H4 (cell line): ENCODE data around the gene ARL10. TPM values are rescaled to one million over a fixed set of nuclear protein-coding genes. Genes with fewer than 3 reads are reported as not detected.
A peak's percentile ranks its signal among the peaks of the same experiment; 100 is the strongest.

Experiments used
- DNase-seq: peaks from one replicate; pipeline ENCODE4 v3.0.0-alpha.2; 2015; ENCODE audit warnings: low spot score
- total RNA-seq: library from RNA; depleted of rRNA; stranded (reverse); fragments of >200 nt; shearing (Covaris generic); gene quantifications from 2 replicates; pipeline ENCODE4 v1.2.3, GENCODE V29; 2014

Gene ARL10
- total RNA-seq, 1 experiment from 2014 or later: not detected

- no peak for DNase-seq
Observed at GRCh38 chr5:176410486-176411180, 45.3 kb downstream of the ARL10 start.

GRCh38 chr5:176412517-176413254, 47.4 kb downstream of the ARL10 start:
- peak; percentile 4 for DNase-seq

- DNase-seq: peak; percentile 6
Observed at GRCh38 chr5:176413255-176413565, 47.9 kb downstream of the ARL10 start.

GRCh38 chr5:176413709-176414191, 48.5 kb downstream of the ARL10 start:
- DNase-seq: peak; percentile 8

- no peak for DNase-seq
Observed at GRCh38 chr5:176414704-176415103, 49.4 kb downstream of the ARL10 start.

- peak; percentile 9 for DNase-seq
Observed at GRCh38 chr5:176415240-176415951, 50.1 kb downstream of the ARL10 start.

GRCh38 chr5:176415952-176416924, 51.0 kb downstream of the ARL10 start, which contains the start of gene CLTB:
TSS of gene CLTB (minus strand) at chr5:176416539. CDS start at chr5:176416363, 176 bp downstream.
- DNase-seq: peak; percentile 85

GRCh38 chr5:176416965-176417364, 51.7 kb downstream of the ARL10 start:
- peak; percentile 9 for DNase-seq

GRCh38 chr5:176418251-176418650, 53.0 kb downstream of the ARL10 start:
- no peak for DNase-seq

- no peak for DNase-seq
Observed at GRCh38 chr5:176420086-176420485, 54.8 kb downstream of the ARL10 start.

GRCh38 chr5:176420972-176421544, 55.8 kb downstream of the ARL10 start:
- DNase-seq: no peak

- DNase-seq: no peak
Observed at GRCh38 chr5:176424181-176424580, 58.9 kb downstream of the ARL10 start.

GRCh38 chr5:176425138-176425537, 59.9 kb downstream of the ARL10 start:
- DNase-seq: no peak

- no peak for DNase-seq
Observed at GRCh38 chr5:176425791-176426190, 60.5 kb downstream of the ARL10 start.

- no peak for DNase-seq
Observed at GRCh38 chr5:176426876-176427275, 61.6 kb downstream of the ARL10 start.

GRCh38 chr5:176427971-176428370, 62.7 kb downstream of the ARL10 start:
- DNase-seq: no peak

GRCh38 chr5:176429972-176430371, 64.7 kb downstream of the ARL10 start:
- no peak for DNase-seq
